Measurements from ENCODE around the gene FGF12. TPM values are rescaled to one million over a fixed set of nuclear protein-coding genes. Genes with fewer than 3 reads are reported as not detected.

Gene FGF12
- total RNA-seq, 1 experiment from 2014 or later = 0.51 TPM

- BruUV-seq (replicated peaks) = no TSS peak
- CTCF ChIA-PET = no interaction called here
- POLR2A ChIA-PET = interaction anchor here (0.7 kb wide), 1 partner anchor 234 kb away, joined by 5 read pairs; no protein-coding TSS in a partner anchor
- intact Hi-C loops (cut with micrococcal nuclease; ENCODE audit: unreplicated experiment) (no loop called here), in situ Hi-C loops (cut with HindIII; ENCODE audit: low pct_unique_long_range_greater_than_20kb, low sequenced_read_pairs) (no loop called here)
- Histone ChIP-seq H3K27ac (ENCODE audit: low read length) (no peak overlapping the region), H3K9me3 (ENCODE audit: control insufficient read depth, insufficient read depth, low read depth, low read length) (no peaks in the 10 kb centered on the region), H3K27me3 (ENCODE audit: control insufficient read depth, insufficient read depth, low read length) (no peaks in the 10 kb centered on the region), H3K4me3 (ENCODE audit: low read depth in 2 of 2, low read length in 2 of 2) (no peak overlapping the region), H3K36me3 (ENCODE audit: control insufficient read depth, insufficient read depth, low read length) (no peaks in the 10 kb centered on the region), H3K4me1 (ENCODE audit: control insufficient read depth, insufficient read depth, low read length) (no peaks in the 10 kb centered on the region)
- TF ChIP-seq, protein P1, sequence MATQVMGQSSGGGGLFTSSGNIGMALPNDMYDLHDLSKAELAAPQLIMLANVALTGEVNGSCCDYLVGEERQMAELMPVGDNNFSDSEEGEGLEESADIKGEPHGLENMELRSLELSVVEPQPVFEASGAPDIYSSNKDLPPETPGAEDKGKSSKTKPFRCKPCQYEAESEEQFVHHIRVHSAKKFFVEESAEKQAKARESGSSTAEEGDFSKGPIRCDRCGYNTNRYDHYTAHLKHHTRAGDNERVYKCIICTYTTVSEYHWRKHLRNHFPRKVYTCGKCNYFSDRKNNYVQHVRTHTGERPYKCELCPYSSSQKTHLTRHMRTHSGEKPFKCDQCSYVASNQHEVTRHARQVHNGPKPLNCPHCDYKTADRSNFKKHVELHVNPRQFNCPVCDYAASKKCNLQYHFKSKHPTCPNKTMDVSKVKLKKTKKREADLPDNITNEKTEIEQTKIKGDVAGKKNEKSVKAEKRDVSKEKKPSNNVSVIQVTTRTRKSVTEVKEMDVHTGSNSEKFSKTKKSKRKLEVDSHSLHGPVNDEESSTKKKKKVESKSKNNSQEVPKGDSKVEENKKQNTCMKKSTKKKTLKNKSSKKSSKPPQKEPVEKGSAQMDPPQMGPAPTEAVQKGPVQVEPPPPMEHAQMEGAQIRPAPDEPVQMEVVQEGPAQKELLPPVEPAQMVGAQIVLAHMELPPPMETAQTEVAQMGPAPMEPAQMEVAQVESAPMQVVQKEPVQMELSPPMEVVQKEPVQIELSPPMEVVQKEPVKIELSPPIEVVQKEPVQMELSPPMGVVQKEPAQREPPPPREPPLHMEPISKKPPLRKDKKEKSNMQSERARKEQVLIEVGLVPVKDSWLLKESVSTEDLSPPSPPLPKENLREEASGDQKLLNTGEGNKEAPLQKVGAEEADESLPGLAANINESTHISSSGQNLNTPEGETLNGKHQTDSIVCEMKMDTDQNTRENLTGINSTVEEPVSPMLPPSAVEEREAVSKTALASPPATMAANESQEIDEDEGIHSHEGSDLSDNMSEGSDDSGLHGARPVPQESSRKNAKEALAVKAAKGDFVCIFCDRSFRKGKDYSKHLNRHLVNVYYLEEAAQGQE (IDR thresholded peaks at IDR 0.05; ENCODE audit: insufficient read depth in 1 of 2, low read depth in 2 of 2, low read length in 1 of 2) = no peak
- no peak for TF ChIP-seq POLR2AphosphoS5 (IDR thresholded peaks at IDR 0.05; ENCODE audit: low read depth, low read length)
- no peak for TF ChIP-seq TCF7L2 (IDR thresholded peaks at IDR 0.05; ENCODE audit: low read depth, low read length)
- TF ChIP-seq, protein P2, sequence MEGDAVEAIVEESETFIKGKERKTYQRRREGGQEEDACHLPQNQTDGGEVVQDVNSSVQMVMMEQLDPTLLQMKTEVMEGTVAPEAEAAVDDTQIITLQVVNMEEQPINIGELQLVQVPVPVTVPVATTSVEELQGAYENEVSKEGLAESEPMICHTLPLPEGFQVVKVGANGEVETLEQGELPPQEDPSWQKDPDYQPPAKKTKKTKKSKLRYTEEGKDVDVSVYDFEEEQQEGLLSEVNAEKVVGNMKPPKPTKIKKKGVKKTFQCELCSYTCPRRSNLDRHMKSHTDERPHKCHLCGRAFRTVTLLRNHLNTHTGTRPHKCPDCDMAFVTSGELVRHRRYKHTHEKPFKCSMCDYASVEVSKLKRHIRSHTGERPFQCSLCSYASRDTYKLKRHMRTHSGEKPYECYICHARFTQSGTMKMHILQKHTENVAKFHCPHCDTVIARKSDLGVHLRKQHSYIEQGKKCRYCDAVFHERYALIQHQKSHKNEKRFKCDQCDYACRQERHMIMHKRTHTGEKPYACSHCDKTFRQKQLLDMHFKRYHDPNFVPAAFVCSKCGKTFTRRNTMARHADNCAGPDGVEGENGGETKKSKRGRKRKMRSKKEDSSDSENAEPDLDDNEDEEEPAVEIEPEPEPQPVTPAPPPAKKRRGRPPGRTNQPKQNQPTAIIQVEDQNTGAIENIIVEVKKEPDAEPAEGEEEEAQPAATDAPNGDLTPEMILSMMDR (IDR thresholded peaks at IDR 0.05) = no peak
- no peak for TF ChIP-seq SIN3A (IDR thresholded peaks at IDR 0.05; ENCODE audit: borderline replicate concordance, insufficient read depth, low read depth, low read length)
- ATAC-seq (no peak), DNase-seq (ENCODE audit: low read depth, low spot score) (no peak)
Observed at GRCh38 chr3:192373032-192373431, 354.3 kb downstream of the FGF12 start.

DNA sequence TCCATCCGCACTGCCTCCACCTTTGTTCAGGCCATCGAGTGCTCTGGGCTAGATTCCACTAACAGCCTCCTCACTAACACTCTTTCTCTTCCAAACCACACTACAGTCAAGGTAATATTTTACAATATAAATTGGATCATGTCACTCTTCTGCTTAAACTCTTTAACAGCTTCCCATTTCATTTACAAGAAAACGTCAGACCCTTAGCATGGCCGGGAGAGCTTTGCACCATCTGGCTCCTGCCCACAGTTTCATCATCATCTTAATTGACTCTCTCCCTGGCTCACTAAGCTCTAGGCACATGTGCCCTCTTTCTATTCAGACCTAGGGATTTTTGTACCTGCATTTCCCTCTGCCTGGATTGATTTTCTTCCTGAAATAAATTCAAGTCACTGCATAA, 354.7 kb downstream of the FGF12 start:
- Histone ChIP-seq H3K27ac (ENCODE audit: low read length) (no peak overlapping the region), H3K36me3 (ENCODE audit: control insufficient read depth, insufficient read depth, low read length) (no peaks in the 10 kb centered on the region), H3K4me3 (ENCODE audit: low read depth in 2 of 2, low read length in 2 of 2) (no peak overlapping the region), H3K9me3 (ENCODE audit: control insufficient read depth, insufficient read depth, low read depth, low read length) (no peaks in the 10 kb centered on the region), H3K4me1 (ENCODE audit: control insufficient read depth, insufficient read depth, low read length) (no peaks in the 10 kb centered on the region), H3K27me3 (ENCODE audit: control insufficient read depth, insufficient read depth, low read length) (no peaks in the 10 kb centered on the region)
- CTCF ChIA-PET = no interaction called here
- no peak for TF ChIP-seq TCF7L2 (IDR thresholded peaks at IDR 0.05; ENCODE audit: low read depth, low read length)
- no peak for TF ChIP-seq POLR2AphosphoS5 (IDR thresholded peaks at IDR 0.05; ENCODE audit: low read depth, low read length)
- TF ChIP-seq, protein P1 (IDR thresholded peaks at IDR 0.05; ENCODE audit: insufficient read depth in 1 of 2, low read depth in 2 of 2, low read length in 1 of 2) = no peak
- no peak for TF ChIP-seq SIN3A (IDR thresholded peaks at IDR 0.05; ENCODE audit: borderline replicate concordance, insufficient read depth, low read depth, low read length)
- TF ChIP-seq, protein P2 (IDR thresholded peaks at IDR 0.05) = no peak
- intact Hi-C loops (cut with micrococcal nuclease; ENCODE audit: unreplicated experiment) (no loop called here), in situ Hi-C loops (cut with HindIII; ENCODE audit: low pct_unique_long_range_greater_than_20kb, low sequenced_read_pairs) (no loop called here)
- POLR2A ChIA-PET = interaction anchor here (0.7 kb wide), 1 partner anchor 233 kb away, joined by 5 read pairs; no protein-coding TSS in a partner anchor
- ATAC-seq (no peak), DNase-seq (ENCODE audit: low read depth, low spot score) (no peak)
- BruUV-seq (replicated peaks) = no TSS peak

Measured in Panc1 (cell line).